C4-2B (cell line): ENCODE results near the gene BAIAP2L2.

Source experiments
- H3K27ac ChIP-seq: fragments of 450-650 bp; 2 replicates; pipeline ENCODE4 v1.5.1; 2017
- CTCF ChIP-seq: fragments of 450-650 bp; conservative IDR thresholded peaks from 2 replicates; pipeline ENCODE4 v1.5.1; 2017; ENCODE audit warnings: mild to moderate bottlenecking
- ZFX ChIP-seq: fragments of 450-650 bp; IDR thresholded peaks from 2 replicates; pipeline ENCODE4 v1.6.1; 2017

BAIAP2L2 gene

GRCh38 chr22:38050720-38051119 is 59.8 kb downstream of the BAIAP2L2 start:
- no peak overlapping the region for H3K27ac ChIP-seq
- no peak for TF ChIP-seq CTCF
- TF ChIP-seq ZFX = no peak

GRCh38 chr22:38049812-38050619 is 60.5 kb downstream of the BAIAP2L2 start:
- TF ChIP-seq ZFX = no peak
- H3K27ac ChIP-seq = no peak overlapping the region

GRCh38 chr22:38046070-38046748 is 64.3 kb downstream of the BAIAP2L2 start:
- no peak overlapping the region for H3K27ac ChIP-seq
- TF ChIP-seq ZFX = no peak
- no peak for TF ChIP-seq CTCF

GRCh38 chr22:38043151-38044039 is 67.1 kb downstream of the BAIAP2L2 start:
- H3K27ac ChIP-seq = no peak overlapping the region
- TF ChIP-seq ZFX = no peak
- no peak for TF ChIP-seq CTCF

- no peak overlapping the region for H3K27ac ChIP-seq
- TF ChIP-seq CTCF (no peak), ZFX (no peak)
Observed at GRCh38 chr22:38042488-38042790, 68.0 kb downstream of the BAIAP2L2 start.

GRCh38 chr22:38041760-38042487 is 68.6 kb downstream of the BAIAP2L2 start:
- TF ChIP-seq ZFX (no peak), CTCF (no peak)

More at GRCh38 chr22:38041760-38042487, 68.6 kb downstream of the BAIAP2L2 start:
- H3K27ac ChIP-seq = no peak overlapping the region
